B cell (primary cell): Measurements from ENCODE around the gene IL36A. TPM values are rescaled to one million over a fixed set of nuclear protein-coding genes. Genes with fewer than 3 reads are reported as not detected.

Experiments
- ATAC-seq: fragments of 200-7000 bp; cut with Tn5 transposase; one replicate; pipeline ENCODE4 v1.10.0; 2021; ENCODE audit warnings: low read depth, mild to moderate bottlenecking, moderate number of reproducible peaks, moderate library complexity
- CTCF ChIA-PET: fragments of 350-600 bp; sonication (Branson Sonifier 250); formaldehyde crosslinking; loops from one replicate; lab custom pipeline; 2021; ENCODE audit warnings: antibody characterized with exemption, inconsistent platforms; lab: Charles Lee
- POLR2A ChIA-PET: fragments of 350-600 bp; sonication (Branson Sonifier 250); formaldehyde crosslinking; loops from one replicate; lab custom pipeline; 2021; ENCODE audit warnings: antibody characterized with exemption; lab: Charles Lee
- DNase-seq: peaks from one replicate; pipeline ENCODE4 v3.0.0; 2013
- H2AFZ ChIP-seq: 2 replicates; pipeline ENCODE4 v1.6.1; 2012; ENCODE audit warnings: mild to moderate bottlenecking, low read depth, low read length; ENCODE audit not compliant: insufficient read depth, poor library complexity, severe bottlenecking
- H3K27ac ChIP-seq, 2 donors: 1 replicate in 1 of 2; 2 replicates in 1 of 2; pipeline ENCODE4 v1.5.1; 2012 to 2013; ENCODE audit warnings: low read length in 2 of 2, mild to moderate bottlenecking in 2 of 2, moderate library complexity in 1 of 2
- H3K27me3 ChIP-seq, 4 experiments: fragments of 200-600 bp in 1 of 4; sonication (generic) in 1 of 4; replicated peaks in 1 of 4; 1 replicate in 2 of 4; 2 replicates in 2 of 4; pipeline versions ENCODE4 v1.6.1 to v1.7.0; 2013 to 2016; ENCODE audit warnings: low read length in 3 of 4, mild to moderate bottlenecking in 2 of 4, mixed read lengths in 1 of 4, moderate library complexity in 1 of 4; ENCODE audit not compliant: insufficient read depth in 4 of 4, control insufficient read depth in 3 of 4; ENCODE audit errors: control extremely low read depth in 1 of 4
- H3K36me3 ChIP-seq, 2 experiments: replicated peaks in 1 of 2; 1 replicate in 1 of 2; 2 replicates in 1 of 2; pipeline versions ENCODE4 v1.6.1 to v1.7.1; 2013; ENCODE audit warnings: low read length in 1 of 2; ENCODE audit not compliant: insufficient read depth in 2 of 2, control insufficient read depth in 1 of 2; ENCODE audit errors: control extremely low read depth in 1 of 2, extremely low read depth in 1 of 2
- H3K4me1 ChIP-seq, 2 donors: fragments of 200-600 bp in 1 of 2; sonication (generic) in 1 of 2; 1 replicate in 1 of 2; 2 replicates in 1 of 2; pipeline versions ENCODE4 v1.5.1 to v1.6.1; 2013 to 2017; ENCODE audit warnings: low read length in 2 of 2; ENCODE audit not compliant: control insufficient read depth in 2 of 2, insufficient read depth in 2 of 2
- H3K4me2 ChIP-seq: replicated peaks from 2 replicates; pipeline ENCODE3; 2012; ENCODE audit warnings: mild to moderate bottlenecking, low read depth, low read length; ENCODE audit not compliant: poor library complexity, severe bottlenecking
- H3K4me3 ChIP-seq, 5 experiments: fragments of 200-600 bp in 1 of 5; sonication (generic) in 1 of 5; 1 replicate in 3 of 5; 2 replicates in 2 of 5; pipeline versions ENCODE4 v1.5.1 to v1.7.0; 2011 to 2016; ENCODE audit warnings: low read length in 4 of 5, mild to moderate bottlenecking in 4 of 5, low read depth in 2 of 5, control low read depth in 1 of 5, moderate library complexity in 1 of 5; ENCODE audit not compliant: insufficient read depth in 1 of 5; ENCODE audit errors: control extremely low read depth in 1 of 5, extremely low read depth in 1 of 5
- H3K79me2 ChIP-seq: fragments of 200-600 bp; sonication (generic); one replicate; pipeline ENCODE4 v1.6.0; 2016; ENCODE audit warnings: low read length; ENCODE audit not compliant: control insufficient read depth, insufficient read depth
- H3K9ac ChIP-seq: fragments of 200-600 bp; sonication (generic); 2 replicates; pipeline ENCODE4 v1.6.1; 2017; ENCODE audit warnings: mild to moderate bottlenecking, low read length, moderate library complexity
- H3K9me3 ChIP-seq, 3 donors: one replicate each; pipeline versions ENCODE4 v1.6.1 to v1.7.1; 2013; ENCODE audit warnings: low read length in 2 of 3; ENCODE audit not compliant: control insufficient read depth in 2 of 3, insufficient read depth in 1 of 3; ENCODE audit errors: control extremely low read depth in 1 of 3
- H4K20me1 ChIP-seq: 2 replicates; pipeline ENCODE4 v1.6.0; 2012; ENCODE audit warnings: mild to moderate bottlenecking, low read length; ENCODE audit not compliant: insufficient read depth, control insufficient read depth, poor library complexity, severe bottlenecking
- H3K27ac Mint-ChIP-seq: one replicate; pipeline ENCODE4 v1.8.0; 2021; ENCODE audit warnings: mixed read lengths
- H3K27me3 Mint-ChIP-seq: one replicate; pipeline ENCODE4 v1.8.0; 2021; ENCODE audit warnings: mixed read lengths
- H3K4me1 Mint-ChIP-seq: one replicate; pipeline ENCODE4 v1.8.0; 2021; ENCODE audit warnings: mixed read lengths
- H3K4me3 Mint-ChIP-seq: one replicate; pipeline ENCODE4 v1.8.0; 2021; ENCODE audit warnings: mixed read lengths
- H3K9me3 Mint-ChIP-seq: one replicate; pipeline ENCODE4 v1.8.0; 2022; ENCODE audit warnings: mixed read lengths; ENCODE audit not compliant: insufficient read depth
- CTCF ChIP-seq: fragments of 200-600 bp; IDR thresholded peaks from one replicate; pipeline ENCODE4 v1.8.0; 2022; ENCODE audit warnings: antibody characterized with exemption, mild to moderate bottlenecking
- EZH2 ChIP-seq: IDR thresholded peaks from 2 replicates; pipeline ENCODE4 v1.6.1; 2012; ENCODE audit warnings: borderline replicate concordance, low read depth, mild to moderate bottlenecking, moderate library complexity, low read length; ENCODE audit not compliant: insufficient read depth, poor library complexity, severe bottlenecking
- WGBS: methylation state at CpG from one replicate; pipeline ENCODE4 v1.1.5; 2013; ENCODE audit warnings: missing lambda C conversion rate; ENCODE audit not compliant: insufficient coverage; 5-methylcytosine and 5-hydroxymethylcytosine counted together
- intact Hi-C: fragments of 100-400 bp; cut with micrococcal nuclease; formaldehyde crosslinking; loops from one replicate; pipeline ENCODE4 v1.10.0; 2022
- polyA plus RNA-seq: library from polyadenylated mRNA; depleted of rRNA; stranded (reverse); fragments of >200 nt; gene quantifications from 2 replicates; pipeline ENCODE4 v1.2.3, GENCODE V29; 2012
- total RNA-seq, 2 donors: library from RNA; stranded (reverse); fragments of 120-200 nt in 1 of 2; gene quantifications; 1 replicate in 1 of 2; 2 replicates in 1 of 2; pipeline versions ENCODE4 v1.2.3 to v1.2.4, GENCODE V29; 2013 to 2022

The IL36A gene
- total and polyA plus RNA-seq, 2 donors (not counting 1 experiment from before 2014, with no cell fraction given): not detected

- DNase-seq (no peak), ATAC-seq (no peak)
- Mint-ChIP-seq H3K4me1 (no peaks in the 10 kb centered on the region), H3K27me3 (peaks cover 42% of the 10 kb centered on the region), H3K4me3 (no peak overlapping the region), H3K9me3 (peaks cover 18% of the 10 kb centered on the region), H3K27ac (no peak overlapping the region)
- ChIA-PET POLR2A (no interaction called here), CTCF (no interaction called here)
- H3K79me2 ChIP-seq: no peaks in the 10 kb centered on the region
- no peak overlapping the region for H3K4me3 ChIP-seq
- intact Hi-C loops: no loop called here
- WGBS: 40% methylated on average over 3 of the region's 6 CpGs
- H3K27me3 ChIP-seq: peaks cover 0 to 3% (median 0%) of the 10 kb centered on the region in 4 experiments
- H4K20me1 ChIP-seq: no peaks in the 10 kb centered on the region
- no peak for TF ChIP-seq EZH2
- no peak for TF ChIP-seq CTCF
- peaks cover 4 to 21% (median 10%) of the 10 kb centered on the region in 3 donors for H3K9me3 ChIP-seq
- no peak overlapping the region for H3K4me2 ChIP-seq
- H3K4me1 ChIP-seq: no peaks in the 10 kb centered on the region
- no peak overlapping the region for H3K27ac ChIP-seq
- H3K36me3 ChIP-seq: no peaks in the 10 kb centered on the region
- no peak overlapping the region for H3K9ac ChIP-seq
- H2AFZ ChIP-seq: no peak overlapping the region
Observed at GRCh38 chr2:112996635-112997034, 8.6 kb upstream of the IL36A start.

GRCh38 chr2:112997151-112997550 is 8.1 kb upstream of the IL36A start:
- ChIA-PET POLR2A (no interaction called here), CTCF (no interaction called here)

More at GRCh38 chr2:112997151-112997550, 8.1 kb upstream of the IL36A start:
- TF ChIP-seq EZH2 (no peak), CTCF (no peak)
- H3K4me1 Mint-ChIP-seq: no peaks in the 10 kb centered on the region
- no peak overlapping the region for H3K4me2 ChIP-seq
- no peak overlapping the region for H3K27ac Mint-ChIP-seq
- H3K79me2 ChIP-seq: no peaks in the 10 kb centered on the region
- H3K4me3 ChIP-seq: no peak overlapping the region
- H3K4me1 ChIP-seq: no peaks in the 10 kb centered on the region
- no peak overlapping the region for H2AFZ ChIP-seq
- peaks cover 0 to 3% (median 0%) of the 10 kb centered on the region in 4 experiments for H3K27me3 ChIP-seq
- no peak overlapping the region for H3K9ac ChIP-seq
- WGBS: no CpG with 5 or more reads among the region's 1 CpG
- no peaks in the 10 kb centered on the region for H3K36me3 ChIP-seq
- no peak overlapping the region for H3K4me3 Mint-ChIP-seq
- ATAC-seq (no peak), DNase-seq (no peak)
- peaks cover 43% of the 10 kb centered on the region for H3K27me3 Mint-ChIP-seq
- intact Hi-C loops: no loop called here
- no peak overlapping the region for H3K27ac ChIP-seq
- no peaks in the 10 kb centered on the region for H4K20me1 ChIP-seq
- peaks cover 1 to 17% (median 10%) of the 10 kb centered on the region in 3 donors for H3K9me3 ChIP-seq
- peaks cover 16% of the 10 kb centered on the region for H3K9me3 Mint-ChIP-seq
